Psoas muscle (tissue), 8 donors: Measurements from ENCODE around the gene SORCS1. TPM values are rescaled to one million over a fixed set of nuclear protein-coding genes. Genes with fewer than 3 reads are reported as not detected.

ENCODE experiments used
- ATAC-seq, 4 donors: fragments of 200-7000 bp; cut with Tn5 transposase; one replicate each; pipeline ENCODE4 v1.9.1; 2020; ENCODE audit warnings: moderate library complexity in 3 of 4, mild to moderate bottlenecking in 2 of 4
- DNase-seq, 2 donors: peaks; one replicate each; pipeline ENCODE4 v3.0.0-alpha.2; 2020
- H3K27ac ChIP-seq: fragments of 200-600 bp; one replicate; pipeline ENCODE4 v1.8.0; 2022
- H3K27me3 ChIP-seq, 3 donors: fragments of 200-600 bp in 1 of 3; one replicate each; pipeline versions ENCODE4 v1.6.1 to v1.8.0; 2013 to 2022; ENCODE audit warnings: low read length in 2 of 3, mild to moderate bottlenecking in 2 of 3, moderate library complexity in 1 of 3; ENCODE audit not compliant: insufficient read depth in 3 of 3
- H3K36me3 ChIP-seq, 2 donors: fragments of 200-600 bp in 1 of 2; one replicate each; pipeline versions ENCODE4 v1.6.1 to v1.8.0; 2013 to 2022; ENCODE audit warnings: low read depth in 1 of 2, mild to moderate bottlenecking in 1 of 2, moderate library complexity in 1 of 2; ENCODE audit not compliant: insufficient read depth in 1 of 2
- H3K4me1 ChIP-seq: fragments of 200-600 bp; one replicate; pipeline ENCODE4 v1.8.0; 2022
- H3K4me3 ChIP-seq: fragments of 200-600 bp; one replicate; pipeline ENCODE4 v1.8.0; 2022; ENCODE audit warnings: mild to moderate bottlenecking
- H3K9me3 ChIP-seq: fragments of 200-600 bp; one replicate; pipeline ENCODE4 v1.8.0; 2022
- CTCF ChIP-seq: fragments of 200-600 bp; IDR thresholded peaks from one replicate; pipeline ENCODE4 v1.8.0; 2022; ENCODE audit warnings: antibody characterized with exemption
- WGBS, 3 donors: extraction: QIAGEN DNeasy Blood & Tissue Kit; methylation state at CpG; one replicate each; pipeline versions ENCODE4 v1.1.6 to v1.1.7; 2013; 5-methylcytosine and 5-hydroxymethylcytosine counted together
- intact Hi-C, 2 donors: fragments of 100-400 bp; cut with DNase I; formaldehyde crosslinking; loops; one replicate each; pipeline versions ENCODE4 v1.11.0 to v1.14.2; 2022
- polyA plus RNA-seq, 3 donors: library from polyadenylated mRNA; stranded (reverse); fragments of 200-250 nt; gene quantifications; one replicate each; pipeline ENCODE4 v1.2.3, GENCODE V29; 2013
- total RNA-seq, 4 donors: library from RNA; stranded (reverse); fragmentation: NEBNext Ultra II Directional in 2 of 4; extraction: Animal tissue kit (Norgen Biotek cat#: 25700) in 2 of 4; gene quantifications; one replicate each; pipeline versions ENCODE4 v1.2.1 to v1.2.4, GENCODE V29; 2021 to 2023
- donor health status: healthy with polysubstance abuse.
- donor health status: DM: no; HTN: no; CAD: no; lungs with moderate emphysema.
- donor health status: Bipolar disorder and iron deficiency.
- donor health status: healthy.
- donor health status: DM: yes; HTN: yes; CAD: no.
- donor health status: DM: no; HTN: no; CAD: no.
- donor health status: DM: no; HTN: no; CAD: no.
- donor health status: DM: yes; HTN: yes; CAD: no.

SORCS1 gene
- total and polyA plus RNA-seq, 7 donors: 0.03 to 0.36 (median 0.25) TPM; not detected in 1

- 83 to 97% (median 89%) methylated on average over 1 of the region's 1 CpG for WGBS, 3 donors
- TF ChIP-seq CTCF: no peak
- intact Hi-C loops: no loop called here
- DNase-seq: no peak
- Histone ChIP-seq H3K27me3 (no peaks in the 10 kb centered on the region), H3K27ac (no peak overlapping the region), H3K36me3 (no peaks in the 10 kb centered on the region), H3K9me3 (no peaks in the 10 kb centered on the region), H3K4me1 (no peaks in the 10 kb centered on the region), H3K4me3 (no peak overlapping the region)
- ATAC-seq: no peak
These were observed 424.4 kb downstream of the SORCS1 start for GRCh38 chr10:106740071-106740470.

GRCh38 chr10:106734220-106734619, 430.3 kb downstream of the SORCS1 start:
- no peak overlapping the region for H3K4me3 ChIP-seq
- peaks cover 0 to 4% (median 0%) of the 10 kb centered on the region in 3 donors for H3K27me3 ChIP-seq
- DNase-seq (no peak), ATAC-seq (no peak)
- intact Hi-C loops: no loop called here
- no peaks in the 10 kb centered on the region for H3K9me3 ChIP-seq
- H3K36me3 ChIP-seq: no peaks in the 10 kb centered on the region
- no peak for TF ChIP-seq CTCF
- H3K27ac ChIP-seq: no peak overlapping the region
- H3K4me1 ChIP-seq: no peaks in the 10 kb centered on the region

GRCh38 chr10:106728232-106728631, 436.3 kb downstream of the SORCS1 start:
- DNase-seq (no peak), ATAC-seq (no peak)
- Histone ChIP-seq H3K9me3 (no peaks in the 10 kb centered on the region), H3K4me3 (no peak overlapping the region), H3K36me3 (no peaks in the 10 kb centered on the region), H3K4me1 (no peaks in the 10 kb centered on the region), H3K27me3 (peaks cover 0 to 4% (median 0%) of the 10 kb centered on the region in 3 donors), H3K27ac (no peak overlapping the region)
- intact Hi-C loops: no loop called here
- TF ChIP-seq CTCF: no peak
- WGBS, 3 donors: 60 to 77% (median 66%) methylated on average over 2 of the region's 2 CpGs

- WGBS, 3 donors: 79 to 94% (median 93%) methylated on average over 1 of the region's 1 CpG
- no peak for DNase-seq
- Histone ChIP-seq H3K27me3 (peaks cover 0 to 4% (median 0%) of the 10 kb centered on the region in 3 donors), H3K36me3 (no peaks in the 10 kb centered on the region), H3K9me3 (no peaks in the 10 kb centered on the region), H3K27ac (no peak overlapping the region), H3K4me3 (no peak overlapping the region), H3K4me1 (no peaks in the 10 kb centered on the region)
- intact Hi-C loops: no loop called here
- no peak for ATAC-seq
- TF ChIP-seq CTCF: no peak
These were observed 437.3 kb downstream of the SORCS1 start for GRCh38 chr10:106727170-106727569.

- Histone ChIP-seq H3K4me1 (no peaks in the 10 kb centered on the region), H3K27ac (no peak overlapping the region), H3K27me3 (no peaks in the 10 kb centered on the region), H3K4me3 (no peak overlapping the region), H3K9me3 (no peaks in the 10 kb centered on the region), H3K36me3 (no peaks in the 10 kb centered on the region)
- WGBS, 3 donors: 89 to 95% (median 90%) methylated on average over 2 of the region's 2 CpGs
- no peak for TF ChIP-seq CTCF
- ATAC-seq (no peak), DNase-seq (no peak)
- intact Hi-C loops: no loop called here
These were observed 442.0 kb downstream of the SORCS1 start for GRCh38 chr10:106722524-106722923.
